Measurements from ENCODE around the gene EPHA1.

DNA sequence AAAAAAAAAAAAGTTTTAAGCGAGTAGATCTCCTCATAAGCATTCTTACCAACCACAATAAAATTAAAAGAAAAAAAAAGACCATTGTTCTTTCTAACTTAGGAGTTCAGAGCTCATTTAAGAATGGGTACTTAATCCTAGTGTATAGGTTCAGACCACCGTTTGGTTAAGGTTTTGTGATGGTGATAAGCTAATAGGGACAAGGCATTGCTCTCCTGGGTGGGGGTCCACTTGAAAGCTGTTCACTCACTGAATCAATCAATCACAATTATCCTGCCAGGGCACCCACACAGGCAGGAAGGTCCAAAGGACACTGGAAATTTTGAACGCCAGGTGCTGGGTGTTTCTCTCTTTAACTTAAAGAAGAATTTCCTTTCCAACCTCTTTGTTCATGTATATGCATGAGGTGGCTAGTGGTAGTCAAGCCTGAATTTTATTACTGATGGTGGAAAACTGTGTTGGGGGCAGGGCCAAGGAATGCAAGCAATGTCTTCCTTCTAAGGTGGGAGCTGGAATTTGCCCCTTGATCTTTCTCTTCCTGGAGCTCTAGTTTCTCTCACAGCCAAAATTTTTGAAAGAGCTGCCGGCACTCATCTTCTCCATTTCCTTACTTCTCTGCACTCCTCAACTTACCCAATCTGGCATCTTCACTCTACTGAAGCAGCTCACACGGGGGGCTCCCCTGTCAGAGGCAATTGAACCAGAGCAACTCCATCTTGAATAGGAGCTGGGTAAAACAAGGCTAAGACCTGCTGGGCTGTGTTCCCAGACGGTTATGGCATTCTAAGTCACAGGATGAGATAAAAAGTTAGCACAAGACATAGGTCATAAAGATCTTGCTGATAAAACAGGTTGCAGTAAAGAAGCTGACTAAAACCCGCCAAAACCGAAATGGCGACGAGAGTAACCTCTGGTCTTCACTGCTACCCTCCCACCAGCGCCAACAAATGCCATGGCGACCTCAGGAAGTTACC lies 38.7 kb downstream of the EPHA1 start:
- TF ChIP-seq POLR2AphosphoS5 (IDR thresholded peaks at IDR 0.05; ENCODE audit: borderline replicate concordance, low read depth, low read length): no peak
- TF ChIP-seq EZH2 (IDR thresholded peaks at IDR 0.05): no peak
